Epidermal melanocyte (primary cell): ENCODE results near the gene NSMCE1.

Source experiments
- DNase-seq: peaks from one replicate; pipeline ENCODE4 v3.0.0; 2011; ENCODE audit warnings: low spot score; ENCODE audit not compliant: insufficient read length

Gene NSMCE1

GRCh38 chr16:27198451-27199234, 69.9 kb downstream of the NSMCE1 start:
- DNase-seq: no peak

GRCh38 chr16:27197004-27197403, 71.6 kb downstream of the NSMCE1 start:
- no peak for DNase-seq

- DNase-seq: no peak
Measured at GRCh38 chr16:27195941-27196595, 72.5 kb downstream of the NSMCE1 start.

- no peak for DNase-seq
Measured at GRCh38 chr16:27195076-27195741, 73.4 kb downstream of the NSMCE1 start.

- DNase-seq: no peak
Measured at GRCh38 chr16:27193300-27193990, 75.1 kb downstream of the NSMCE1 start.

DNA sequence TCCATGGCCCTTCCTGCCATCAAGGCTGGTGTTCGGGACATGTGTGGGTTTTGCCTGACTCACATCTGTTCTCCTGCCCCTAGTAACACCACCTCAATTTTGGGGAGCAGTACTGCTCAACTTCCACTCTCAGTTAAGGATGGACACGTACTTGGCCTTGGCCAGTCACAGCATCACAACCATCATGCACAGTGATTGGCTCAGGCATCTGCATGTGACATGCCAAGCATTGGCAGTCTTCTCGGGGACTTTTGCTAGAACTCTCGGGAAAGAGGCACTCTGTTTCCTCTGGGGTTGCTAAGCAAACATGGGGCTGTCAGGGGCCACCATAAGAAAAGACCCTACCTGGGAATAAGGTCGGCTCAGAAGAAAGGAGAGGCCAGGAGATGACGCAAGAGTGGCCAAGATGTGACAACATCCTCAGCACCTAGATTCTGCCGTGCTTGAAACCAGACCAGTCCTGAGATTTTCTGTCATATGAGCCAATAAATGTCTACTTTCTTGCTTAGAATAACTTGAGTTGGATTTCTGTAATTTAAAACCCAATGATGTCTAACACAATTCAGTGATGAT, 77.1 kb downstream of the NSMCE1 start:
- no peak for DNase-seq

GRCh38 chr16:27190316-27190871, 78.2 kb downstream of the NSMCE1 start:
- DNase-seq: no peak

- DNase-seq: no peak
Measured at GRCh38 chr16:27189335-27189972, 79.1 kb downstream of the NSMCE1 start.

GRCh38 chr16:27188633-27189032, 79.9 kb downstream of the NSMCE1 start:
- DNase-seq: no peak

DNA sequence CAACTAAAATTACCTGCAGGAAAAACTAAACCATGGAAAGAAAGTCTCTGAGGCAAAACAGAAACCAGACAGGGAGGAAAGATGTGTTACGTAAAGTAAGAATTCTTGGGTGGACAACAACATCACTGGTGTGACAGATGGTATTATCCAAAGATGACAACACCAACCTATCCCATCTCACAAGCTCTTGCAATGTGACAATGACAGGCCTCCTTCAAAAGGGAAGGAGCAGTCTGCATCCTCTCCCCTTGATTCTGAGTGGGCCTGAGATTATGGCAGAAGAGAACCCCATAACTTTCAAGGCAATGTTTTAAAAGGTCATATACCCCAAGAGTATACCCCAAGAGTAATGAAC, 82.8 kb downstream of the NSMCE1 start:
- no peak for DNase-seq

- DNase-seq: no peak
Measured at GRCh38 chr16:27182906-27183405, 85.6 kb downstream of the NSMCE1 start.

- no peak for DNase-seq
Measured at GRCh38 chr16:27181019-27181790, 87.4 kb downstream of the NSMCE1 start.

DNA sequence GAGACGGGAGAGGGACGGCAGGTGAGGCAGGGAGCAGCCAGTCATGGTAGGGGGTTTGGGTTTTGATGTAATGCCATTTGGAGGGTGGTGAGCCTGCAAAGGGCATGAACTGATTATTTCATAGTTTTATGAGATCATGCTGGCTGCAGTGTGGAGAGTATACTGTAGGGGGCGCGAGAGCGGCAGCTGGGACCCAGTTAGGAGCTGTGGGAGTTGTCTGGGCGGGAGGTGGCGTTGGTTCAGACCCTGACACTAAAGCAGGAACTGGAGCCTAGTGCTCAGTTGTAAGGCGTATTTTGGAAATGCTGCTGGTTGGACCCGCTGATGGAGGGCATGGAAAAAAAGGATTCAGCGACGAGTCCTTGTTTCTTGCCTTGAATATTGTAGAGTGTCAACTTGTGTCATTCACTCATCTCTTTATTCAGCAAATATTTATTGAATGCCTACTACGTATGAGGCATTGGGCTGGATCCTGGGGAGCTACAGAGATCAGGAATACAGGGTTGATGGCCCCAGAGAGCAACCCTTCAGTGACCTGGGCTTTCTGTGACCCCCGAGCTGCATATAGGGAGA, 89.0 kb downstream of the NSMCE1 start:
- DNase-seq: no peak

GRCh38 chr16:27177031-27177774, 91.4 kb downstream of the NSMCE1 start:
- no peak for DNase-seq

DNA sequence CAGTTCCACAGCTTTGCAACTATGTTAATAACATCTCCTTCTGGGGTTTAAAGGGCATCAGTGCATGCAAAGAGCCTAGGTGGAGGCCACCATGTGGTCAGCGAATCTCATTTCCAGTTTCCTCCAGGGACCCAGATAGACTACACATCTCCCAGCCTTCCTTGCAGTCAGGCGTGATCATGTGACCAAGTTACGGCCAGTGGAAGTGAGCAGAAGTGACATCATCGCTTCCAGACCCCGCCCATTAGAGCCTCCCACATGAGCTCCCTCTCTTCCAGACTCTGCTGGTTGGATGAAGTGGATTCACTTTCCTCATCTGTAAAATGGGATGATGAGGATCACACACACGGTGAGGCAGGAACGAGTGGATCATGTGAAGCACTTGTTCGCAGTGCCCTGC, 92.7 kb downstream of the NSMCE1 start:
- no peak for DNase-seq
